ENCODE measurements around the gene RNF146. TPM values are rescaled to one million over a fixed set of nuclear protein-coding genes. Genes with fewer than 3 reads are reported as not detected.

Gene RNF146
- total and polyA plus RNA-seq, 10 of the 15 experiments (the other 5 are each of a cell fraction or from before 2014, with no cell fraction given): 9.3 to 33.0 (median 17.8) TPM

DNA sequence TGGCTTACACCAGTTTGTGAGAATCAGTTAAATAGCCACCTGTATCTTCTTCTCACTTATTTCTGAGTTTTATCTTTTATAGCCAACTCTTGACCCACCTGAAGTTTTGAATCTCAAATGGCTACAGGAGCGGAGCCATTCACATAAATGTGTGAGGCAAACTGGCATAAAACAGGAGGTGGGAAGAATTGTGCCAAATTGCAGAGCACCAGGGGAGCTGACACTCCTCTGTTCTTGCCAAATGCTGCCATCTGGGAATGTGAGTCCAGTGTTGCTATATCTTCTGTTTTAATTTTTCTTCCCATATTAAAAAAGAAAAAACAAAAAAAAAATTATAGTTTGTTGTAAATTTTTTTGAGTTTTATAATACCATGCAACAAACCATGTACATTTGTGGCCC lies 17.0 kb upstream of the RNF146 start:
- Histone ChIP-seq H4K20me1 (ENCODE audit: control insufficient read depth, insufficient read depth) (no peaks in the 10 kb centered on the region), H3K4me2 (ENCODE audit: control insufficient read depth, insufficient read depth) (no peak overlapping the region), H2AFZ (ENCODE audit: control insufficient read depth, low read depth, low read length) (no peak overlapping the region), H3K36me3 (ENCODE audit: control insufficient read depth in 2 of 2, insufficient read depth in 2 of 2, low read length in 1 of 2) (no peaks in the 10 kb centered on the region), H3K27ac (ENCODE audit: control insufficient read depth, insufficient read depth) (no peak overlapping the region), H3K27me3 (replicated peaks in 1 of 2; ENCODE audit: control insufficient read depth in 2 of 2, insufficient read depth in 2 of 2, low read length in 1 of 2) (no peaks in the 10 kb centered on the region; a peak in 1 of 4 replicates), H3K79me2 (ENCODE audit: control insufficient read depth, insufficient read depth, low read length) (no peaks in the 10 kb centered on the region), H3K4me1 (ENCODE audit: control insufficient read depth, insufficient read depth, low read length) (no peaks in the 10 kb centered on the region), H3K9ac (ENCODE audit: control insufficient read depth, insufficient read depth, low read length) (no peak overlapping the region), H3K4me3 (no peak overlapping the region), H3K9me3 (replicated peaks; ENCODE audit: control insufficient read depth, insufficient read depth, low read length) (no peaks in the 10 kb centered on the region)
- DNase-seq (ENCODE audit: low read depth, low spot score): no peak
- no peak for ATAC-seq
- in situ Hi-C loops (cut with MboI) (no loop called here), intact Hi-C loops (cut with micrococcal nuclease; ENCODE audit: unreplicated experiment) (no loop called here)
- CTCF ChIA-PET: no interaction called here
- RAD21 ChIA-PET (ENCODE audit: unreplicated experiment): no interaction called here
- TF ChIP-seq YY1 (IDR thresholded peaks at IDR 0.05; ENCODE audit: low read depth, low read length) (no peak), SUZ12 (IDR thresholded peaks at IDR 0.05; ENCODE audit: unreplicated experiment) (no peak)
- TF ChIP-seq, protein P1, sequence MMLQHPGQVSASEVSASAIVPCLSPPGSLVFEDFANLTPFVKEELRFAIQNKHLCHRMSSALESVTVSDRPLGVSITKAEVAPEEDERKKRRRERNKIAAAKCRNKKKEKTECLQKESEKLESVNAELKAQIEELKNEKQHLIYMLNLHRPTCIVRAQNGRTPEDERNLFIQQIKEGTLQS (IDR thresholded peaks at IDR 0.05; ENCODE audit: borderline replicate concordance, extremely low read depth, low read depth, low read length): no peak
- POLR2A ChIA-PET: no interaction called here
- BruUV-seq (replicated peaks): no TSS peak
- 56% methylated on average over 1 of the region's 1 CpG for WGBS (ENCODE audit: insufficient coverage, insufficient replicate concordance, low lambda C conversion rate, missing lambda C conversion rate)
- SMC1A ChIA-PET (ENCODE audit: uncharacterized antibody, unreplicated experiment): no interaction called here
- FAIRE-seq: no peak

DNA sequence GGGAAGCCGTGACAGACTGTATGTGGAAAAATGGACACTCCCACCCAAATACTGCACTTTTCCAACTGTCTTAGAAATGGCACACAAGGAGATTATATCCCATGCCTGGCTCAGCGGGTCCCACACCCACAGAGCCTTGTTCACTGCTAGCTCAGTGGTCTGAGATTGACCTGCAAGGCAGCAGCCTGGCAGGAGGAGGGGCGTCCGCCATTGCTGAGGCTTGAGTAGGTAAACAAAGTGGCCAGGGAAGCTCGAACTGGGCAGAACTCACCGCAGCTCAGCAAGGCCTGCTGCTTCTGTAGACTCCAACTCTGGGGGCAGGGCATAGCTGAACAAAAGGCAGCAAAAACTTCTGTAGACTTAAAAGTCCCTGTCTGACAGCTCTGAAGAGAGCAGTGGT lies 11.4 kb upstream of the RNF146 start:
- Histone ChIP-seq H4K20me1 (ENCODE audit: control insufficient read depth, insufficient read depth) (no peaks in the 10 kb centered on the region), H3K27me3 (replicated peaks in 1 of 2; ENCODE audit: control insufficient read depth in 2 of 2, insufficient read depth in 2 of 2, low read length in 1 of 2) (no peaks in the 10 kb centered on the region), H3K9ac (ENCODE audit: control insufficient read depth, insufficient read depth, low read length) (no peak overlapping the region), H3K4me3 (no peak overlapping the region), H3K4me2 (ENCODE audit: control insufficient read depth, insufficient read depth) (no peak overlapping the region), H3K4me1 (ENCODE audit: control insufficient read depth, insufficient read depth, low read length) (no peaks in the 10 kb centered on the region), H3K27ac (ENCODE audit: control insufficient read depth, insufficient read depth) (no peak overlapping the region), H3K9me3 (replicated peaks; ENCODE audit: control insufficient read depth, insufficient read depth, low read length) (no peaks in the 10 kb centered on the region), H2AFZ (ENCODE audit: control insufficient read depth, low read depth, low read length) (no peak overlapping the region), H3K36me3 (ENCODE audit: control insufficient read depth in 2 of 2, insufficient read depth in 2 of 2, low read length in 1 of 2) (no peaks in the 10 kb centered on the region), H3K79me2 (ENCODE audit: control insufficient read depth, insufficient read depth, low read length) (no peaks in the 10 kb centered on the region)
- intact Hi-C loops (cut with micrococcal nuclease; ENCODE audit: unreplicated experiment): no loop called here
- BruUV-seq (replicated peaks): no TSS peak
- ChIA-PET RAD21 (ENCODE audit: unreplicated experiment) (no interaction called here), POLR2A (interaction anchor here (1.0 kb wide), 1 partner anchor 11 kb away, joined by 3 read pairs; the partner anchor contains the start of gene RNF146), CTCF (interaction anchor here (1.0 kb wide), 1 partner anchor 11 kb away, joined by 9 read pairs; the partner anchor contains the start of gene RNF146), SMC1A (ENCODE audit: uncharacterized antibody, unreplicated experiment) (no interaction called here)
- no peak for ATAC-seq
- in situ Hi-C loops (cut with MboI): no loop called here
- no peak for FAIRE-seq
- DNase-seq (ENCODE audit: low read depth, low spot score): no peak
- TF ChIP-seq, protein P2, sequence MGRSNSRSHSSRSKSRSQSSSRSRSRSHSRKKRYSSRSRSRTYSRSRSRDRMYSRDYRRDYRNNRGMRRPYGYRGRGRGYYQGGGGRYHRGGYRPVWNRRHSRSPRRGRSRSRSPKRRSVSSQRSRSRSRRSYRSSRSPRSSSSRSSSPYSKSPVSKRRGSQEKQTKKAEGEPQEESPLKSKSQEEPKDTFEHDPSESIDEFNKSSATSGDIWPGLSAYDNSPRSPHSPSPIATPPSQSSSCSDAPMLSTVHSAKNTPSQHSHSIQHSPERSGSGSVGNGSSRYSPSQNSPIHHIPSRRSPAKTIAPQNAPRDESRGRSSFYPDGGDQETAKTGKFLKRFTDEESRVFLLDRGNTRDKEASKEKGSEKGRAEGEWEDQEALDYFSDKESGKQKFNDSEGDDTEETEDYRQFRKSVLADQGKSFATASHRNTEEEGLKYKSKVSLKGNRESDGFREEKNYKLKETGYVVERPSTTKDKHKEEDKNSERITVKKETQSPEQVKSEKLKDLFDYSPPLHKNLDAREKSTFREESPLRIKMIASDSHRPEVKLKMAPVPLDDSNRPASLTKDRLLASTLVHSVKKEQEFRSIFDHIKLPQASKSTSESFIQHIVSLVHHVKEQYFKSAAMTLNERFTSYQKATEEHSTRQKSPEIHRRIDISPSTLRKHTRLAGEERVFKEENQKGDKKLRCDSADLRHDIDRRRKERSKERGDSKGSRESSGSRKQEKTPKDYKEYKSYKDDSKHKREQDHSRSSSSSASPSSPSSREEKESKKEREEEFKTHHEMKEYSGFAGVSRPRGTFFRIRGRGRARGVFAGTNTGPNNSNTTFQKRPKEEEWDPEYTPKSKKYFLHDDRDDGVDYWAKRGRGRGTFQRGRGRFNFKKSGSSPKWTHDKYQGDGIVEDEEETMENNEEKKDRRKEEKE (IDR thresholded peaks at IDR 0.05): no peak
- TF ChIP-seq, protein P3, sequence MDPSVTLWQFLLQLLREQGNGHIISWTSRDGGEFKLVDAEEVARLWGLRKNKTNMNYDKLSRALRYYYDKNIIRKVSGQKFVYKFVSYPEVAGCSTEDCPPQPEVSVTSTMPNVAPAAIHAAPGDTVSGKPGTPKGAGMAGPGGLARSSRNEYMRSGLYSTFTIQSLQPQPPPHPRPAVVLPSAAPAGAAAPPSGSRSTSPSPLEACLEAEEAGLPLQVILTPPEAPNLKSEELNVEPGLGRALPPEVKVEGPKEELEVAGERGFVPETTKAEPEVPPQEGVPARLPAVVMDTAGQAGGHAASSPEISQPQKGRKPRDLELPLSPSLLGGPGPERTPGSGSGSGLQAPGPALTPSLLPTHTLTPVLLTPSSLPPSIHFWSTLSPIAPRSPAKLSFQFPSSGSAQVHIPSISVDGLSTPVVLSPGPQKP (IDR thresholded peaks at IDR 0.05; ENCODE audit: low read depth, low read length): no peak
- TF ChIP-seq ZNF217 (IDR thresholded peaks at IDR 0.05) (no peak), NFXL1 (IDR thresholded peaks at IDR 0.05; ENCODE audit: borderline replicate concordance) (no peak)
- TF ChIP-seq, protein P4, sequence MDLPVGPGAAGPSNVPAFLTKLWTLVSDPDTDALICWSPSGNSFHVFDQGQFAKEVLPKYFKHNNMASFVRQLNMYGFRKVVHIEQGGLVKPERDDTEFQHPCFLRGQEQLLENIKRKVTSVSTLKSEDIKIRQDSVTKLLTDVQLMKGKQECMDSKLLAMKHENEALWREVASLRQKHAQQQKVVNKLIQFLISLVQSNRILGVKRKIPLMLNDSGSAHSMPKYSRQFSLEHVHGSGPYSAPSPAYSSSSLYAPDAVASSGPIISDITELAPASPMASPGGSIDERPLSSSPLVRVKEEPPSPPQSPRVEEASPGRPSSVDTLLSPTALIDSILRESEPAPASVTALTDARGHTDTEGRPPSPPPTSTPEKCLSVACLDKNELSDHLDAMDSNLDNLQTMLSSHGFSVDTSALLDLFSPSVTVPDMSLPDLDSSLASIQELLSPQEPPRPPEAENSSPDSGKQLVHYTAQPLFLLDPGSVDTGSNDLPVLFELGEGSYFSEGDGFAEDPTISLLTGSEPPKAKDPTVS (IDR thresholded peaks at IDR 0.05; ENCODE audit: low read depth, low read length): no peak
- 44% methylated on average over 6 of the region's 6 CpGs for WGBS (ENCODE audit: insufficient coverage, insufficient replicate concordance, low lambda C conversion rate, missing lambda C conversion rate)
